Left ventricle myocardium inferior (tissue), 1 donor: ENCODE measurements around the gene HMHB1. TPM values are rescaled to one million over a fixed set of nuclear protein-coding genes. Genes with fewer than 3 reads are reported as not detected.

Source experiments
- DNase-seq: peaks from one replicate; pipeline ENCODE4 v3.0.0-alpha.2; 2020
- H3K27ac ChIP-seq: fragments of 200-600 bp; replicated peaks from 2 replicates; pipeline ENCODE4 v1.8.0; 2021
- H3K27me3 ChIP-seq: fragments of 200-600 bp; 2 replicates; pipeline ENCODE4 v1.8.0; 2021; ENCODE audit warnings: low read depth
- H3K36me3 ChIP-seq: fragments of 200-600 bp; 2 replicates; pipeline ENCODE4 v1.8.0; 2021
- H3K4me1 ChIP-seq: fragments of 200-600 bp; 2 replicates; pipeline ENCODE4 v1.8.0; 2021
- H3K4me3 ChIP-seq: fragments of 200-600 bp; 2 replicates; pipeline ENCODE4 v1.8.0; 2021; ENCODE audit warnings: mild to moderate bottlenecking, moderate library complexity
- H3K9me3 ChIP-seq: fragments of 200-600 bp; replicated peaks from 2 replicates; pipeline ENCODE4 v1.8.0; 2021
- intact Hi-C: fragments of 100-400 bp; cut with micrococcal nuclease; formaldehyde crosslinking; loops from one replicate; pipeline ENCODE4 v1.11.0; 2022
- total RNA-seq: library from RNA; stranded (reverse); fragmentation: NEBNext Ultra II Directional; extraction: Animal tissue kit (Norgen Biotek cat#: 25700); gene quantifications from one replicate; pipeline ENCODE4 v1.2.1, GENCODE V29; 2021
- TF ChIP-seq, protein P1 (sequence below): fragments of 200-600 bp; IDR thresholded peaks from 2 replicates; pipeline ENCODE4 v1.8.0; 2021; ENCODE audit warnings: antibody characterized with exemption, mild to moderate bottlenecking, borderline replicate concordance
- donor health status: DM: no; HTN: yes; CAD: no; lungs with severe emphysema.

Gene HMHB1
- total RNA-seq, 1 donor from 2014 or later = not detected

DNA sequence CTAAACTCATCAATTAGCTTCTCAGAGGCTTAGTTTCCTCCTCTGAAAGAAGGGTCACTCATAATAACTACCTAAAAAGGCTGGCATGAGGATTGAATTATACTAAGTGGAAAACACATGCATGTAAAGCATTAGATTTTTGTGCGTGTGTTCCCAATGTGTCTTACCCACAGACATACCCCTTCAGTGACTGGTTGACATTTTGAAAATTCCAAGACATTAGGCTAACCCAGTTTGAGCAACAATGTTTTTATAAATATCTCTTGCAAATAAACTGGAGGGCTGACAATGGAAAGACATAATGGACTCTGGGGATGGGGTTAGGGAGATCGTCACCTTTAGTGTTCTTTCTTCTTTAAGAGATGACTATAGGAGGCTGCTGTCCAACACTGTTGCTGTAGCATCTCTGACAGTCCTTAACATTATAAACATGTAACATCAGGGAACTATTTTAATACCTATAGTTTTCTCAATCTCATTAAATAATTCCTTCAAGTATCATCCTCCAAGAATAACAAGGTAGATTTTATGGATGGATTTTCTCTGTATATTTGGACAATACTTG, 24.3 kb downstream of the HMHB1 start:
- intact Hi-C loops = no loop called here

DNA sequence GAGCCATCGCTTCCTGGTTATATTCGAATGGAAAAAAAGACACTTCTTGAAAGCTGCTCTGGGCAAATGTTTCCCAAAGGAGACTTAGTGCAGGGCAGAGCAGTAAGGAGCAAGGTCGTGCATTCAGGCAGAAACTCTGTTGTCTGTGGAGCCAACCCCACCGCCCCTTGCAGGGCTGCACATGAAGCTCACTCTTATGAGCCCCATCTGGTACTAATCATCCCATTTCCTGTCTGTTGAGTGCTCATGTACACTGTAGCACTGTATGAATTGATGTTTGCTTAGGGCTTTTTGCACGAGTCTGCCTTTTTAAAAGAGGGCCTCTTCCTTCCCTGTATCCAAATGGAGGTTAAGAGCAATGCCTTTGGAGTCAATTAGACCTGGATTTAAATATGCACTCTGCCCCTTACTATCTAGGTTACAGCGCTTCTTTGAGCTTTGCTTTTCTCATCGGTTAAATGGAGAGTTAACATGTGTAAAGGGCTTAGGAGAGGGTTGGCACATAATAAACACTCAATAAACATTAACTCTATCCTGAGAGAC, 25.4 kb downstream of the HMHB1 start:
- Histone ChIP-seq H3K27ac (no peak overlapping the region), H3K27me3 (no peaks in the 10 kb centered on the region), H3K4me1 (no peaks in the 10 kb centered on the region), H3K36me3 (no peaks in the 10 kb centered on the region), H3K9me3 (no peaks in the 10 kb centered on the region), H3K4me3 (no peak overlapping the region)
- intact Hi-C loops = no loop called here
- DNase-seq = no peak
- TF ChIP-seq, protein P1, sequence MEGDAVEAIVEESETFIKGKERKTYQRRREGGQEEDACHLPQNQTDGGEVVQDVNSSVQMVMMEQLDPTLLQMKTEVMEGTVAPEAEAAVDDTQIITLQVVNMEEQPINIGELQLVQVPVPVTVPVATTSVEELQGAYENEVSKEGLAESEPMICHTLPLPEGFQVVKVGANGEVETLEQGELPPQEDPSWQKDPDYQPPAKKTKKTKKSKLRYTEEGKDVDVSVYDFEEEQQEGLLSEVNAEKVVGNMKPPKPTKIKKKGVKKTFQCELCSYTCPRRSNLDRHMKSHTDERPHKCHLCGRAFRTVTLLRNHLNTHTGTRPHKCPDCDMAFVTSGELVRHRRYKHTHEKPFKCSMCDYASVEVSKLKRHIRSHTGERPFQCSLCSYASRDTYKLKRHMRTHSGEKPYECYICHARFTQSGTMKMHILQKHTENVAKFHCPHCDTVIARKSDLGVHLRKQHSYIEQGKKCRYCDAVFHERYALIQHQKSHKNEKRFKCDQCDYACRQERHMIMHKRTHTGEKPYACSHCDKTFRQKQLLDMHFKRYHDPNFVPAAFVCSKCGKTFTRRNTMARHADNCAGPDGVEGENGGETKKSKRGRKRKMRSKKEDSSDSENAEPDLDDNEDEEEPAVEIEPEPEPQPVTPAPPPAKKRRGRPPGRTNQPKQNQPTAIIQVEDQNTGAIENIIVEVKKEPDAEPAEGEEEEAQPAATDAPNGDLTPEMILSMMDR = no peak

More for the DNA sequence above, 24.3 kb downstream of the HMHB1 start:
- Histone ChIP-seq H3K27ac (no peak overlapping the region), H3K36me3 (no peaks in the 10 kb centered on the region), H3K9me3 (no peaks in the 10 kb centered on the region), H3K4me1 (no peaks in the 10 kb centered on the region), H3K27me3 (no peaks in the 10 kb centered on the region), H3K4me3 (no peak overlapping the region)
- TF ChIP-seq, protein P1 = no peak
- DNase-seq = no peak

DNA sequence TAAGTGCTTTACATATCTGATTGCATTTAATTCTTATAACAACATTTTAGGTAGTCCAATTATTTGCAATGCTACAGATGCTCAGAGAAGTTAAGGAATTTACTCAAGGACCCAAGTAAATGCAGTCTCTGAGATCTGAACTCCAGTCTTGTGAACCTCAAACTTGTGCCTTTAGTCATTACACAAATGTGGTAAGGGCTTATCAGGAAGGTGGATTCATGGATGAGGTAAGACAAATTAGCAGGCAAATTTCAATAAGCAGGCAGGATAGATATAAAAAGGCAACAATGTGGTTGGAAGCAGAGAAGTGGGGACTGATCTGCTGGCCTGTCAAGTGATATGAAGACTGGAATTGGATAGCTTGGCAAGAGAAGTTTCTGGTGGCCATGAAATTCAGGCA, 29.5 kb downstream of the HMHB1 start:
- Histone ChIP-seq H3K4me1 (no peaks in the 10 kb centered on the region), H3K36me3 (no peaks in the 10 kb centered on the region), H3K9me3 (no peaks in the 10 kb centered on the region), H3K27me3 (no peaks in the 10 kb centered on the region), H3K4me3 (no peak overlapping the region), H3K27ac (no peak overlapping the region)
- DNase-seq = no peak
- intact Hi-C loops = no loop called here
- TF ChIP-seq, protein P1 = no peak

DNA sequence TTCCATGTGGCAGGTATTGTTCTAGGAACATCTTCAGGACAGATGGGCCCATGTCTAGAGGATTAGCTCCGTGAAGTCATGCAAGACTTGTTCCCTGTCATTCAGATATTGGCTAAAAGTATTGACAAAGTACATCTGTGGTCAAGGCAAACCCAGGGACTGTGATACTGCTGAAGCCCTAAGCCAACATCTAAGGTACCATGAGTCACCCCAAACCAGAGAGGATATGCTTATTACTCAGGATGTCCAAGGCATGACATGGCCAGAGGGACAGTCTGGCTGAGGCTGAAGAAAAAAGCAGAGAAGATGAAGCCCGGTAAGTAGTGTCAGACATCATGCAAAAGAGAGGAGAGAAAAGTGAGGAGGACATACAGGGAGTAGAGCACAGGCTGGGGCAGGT, 31.0 kb downstream of the HMHB1 start:
- TF ChIP-seq, protein P1 = no peak
- Histone ChIP-seq H3K27ac (no peak overlapping the region), H3K4me1 (no peaks in the 10 kb centered on the region), H3K4me3 (no peak overlapping the region), H3K27me3 (no peaks in the 10 kb centered on the region), H3K9me3 (no peaks in the 10 kb centered on the region), H3K36me3 (no peaks in the 10 kb centered on the region)
- DNase-seq = no peak
- intact Hi-C loops = no loop called here

DNA sequence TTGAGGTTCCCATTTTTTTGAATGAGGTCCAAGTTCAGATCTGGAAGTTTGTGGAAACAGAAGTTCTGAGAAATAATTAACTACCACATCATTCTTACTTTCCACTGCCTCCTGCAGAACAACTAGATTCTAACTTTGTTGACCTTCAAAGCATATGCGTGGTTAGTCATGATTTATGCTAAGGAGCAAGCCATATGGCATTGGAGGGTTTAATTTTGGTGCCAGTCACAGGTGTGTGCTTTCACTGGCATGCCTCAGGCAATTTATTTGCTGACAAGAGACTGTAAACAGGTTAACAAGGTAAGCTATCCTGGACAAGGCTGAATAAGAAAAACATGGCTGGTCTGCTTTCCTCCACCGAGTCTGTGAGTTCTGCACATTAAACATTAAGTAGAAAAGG, 31.5 kb downstream of the HMHB1 start:
- no peak for DNase-seq
- Histone ChIP-seq H3K9me3 (no peaks in the 10 kb centered on the region), H3K27ac (no peak overlapping the region), H3K27me3 (no peaks in the 10 kb centered on the region), H3K4me1 (no peaks in the 10 kb centered on the region), H3K36me3 (no peaks in the 10 kb centered on the region), H3K4me3 (no peak overlapping the region)
- TF ChIP-seq, protein P1 = no peak
- intact Hi-C loops = no loop called here
